NCI-H2196 (cell line): Measurements from ENCODE around the gene TUBB6.

ENCODE experiments used
- DNase-seq: peaks from one replicate; lab custom pipeline; 2025; ENCODE audit not compliant: unreplicated experiment; lab: John Stamatoyannopoulos, UW

The TUBB6 gene

GRCh38 chr18:12313530-12314245 is 5.6 kb downstream of the TUBB6 start:
- DNase-seq: no peak

GRCh38 chr18:12314591-12315305 is 6.7 kb downstream of the TUBB6 start:
- no peak for DNase-seq

- DNase-seq: no peak
Observed at GRCh38 chr18:12315490-12315889, 7.4 kb downstream of the TUBB6 start.

GRCh38 chr18:12315911-12316310 is 7.9 kb downstream of the TUBB6 start:
- no peak for DNase-seq

GRCh38 chr18:12317664-12318333 is 9.8 kb downstream of the TUBB6 start:
- no peak for DNase-seq

GRCh38 chr18:12318334-12318697 is 10.3 kb downstream of the TUBB6 start:
- no peak for DNase-seq

- DNase-seq: no peak
Observed at GRCh38 chr18:12318857-12319256, 10.8 kb downstream of the TUBB6 start.

- DNase-seq: no peak
Observed at GRCh38 chr18:12321333-12321732, 13.3 kb downstream of the TUBB6 start.

- DNase-seq: no peak
Observed at GRCh38 chr18:12324991-12325725, 17.1 kb downstream of the TUBB6 start.

GRCh38 chr18:12325726-12326245 is 17.7 kb downstream of the TUBB6 start:
- no peak for DNase-seq

- DNase-seq: no peak
Observed at GRCh38 chr18:12326711-12327460, 18.8 kb downstream of the TUBB6 start.

GRCh38 chr18:12327510-12328178 is 19.6 kb downstream of the TUBB6 start:
- peak; percentile 81 for DNase-seq

GRCh38 chr18:12328179-12328823 is 20.3 kb downstream of the TUBB6 start:
- no peak for DNase-seq

- no peak for DNase-seq
Observed at GRCh38 chr18:12329125-12329698, 21.2 kb downstream of the TUBB6 start.

GRCh38 chr18:12330766-12331165 is 22.7 kb downstream of the TUBB6 start:
- DNase-seq: no peak

GRCh38 chr18:12333506-12334290 is 25.7 kb downstream of the TUBB6 start:
- no peak for DNase-seq

GRCh38 chr18:12334366-12334808 is 26.3 kb downstream of the TUBB6 start:
- no peak for DNase-seq

- DNase-seq: no peak
Observed at GRCh38 chr18:12334863-12335262, 26.8 kb downstream of the TUBB6 start.
